Measurements from ENCODE around the gene PLEKHA8. TPM values are rescaled to one million over a fixed set of nuclear protein-coding genes. Genes with fewer than 3 reads are reported as not detected.

PLEKHA8 gene
- total RNA-seq, 1 experiment from 2014 or later: 12.0 TPM

GRCh38 chr7:30177186-30177585 is 149.0 kb downstream of the PLEKHA8 start:
- ChIA-PET CTCF (no interaction called here), POLR2A (no interaction called here)
- intact Hi-C loops (cut with micrococcal nuclease): no loop called here

GRCh38 chr7:30177965-30178364 is 149.8 kb downstream of the PLEKHA8 start:
- H3K9me3 Mint-ChIP-seq (ENCODE audit: unreplicated experiment): no peaks in the 10 kb centered on the region
- no peak overlapping the region for H3K27ac Mint-ChIP-seq (ENCODE audit: low read depth, unreplicated experiment)
- ChIA-PET CTCF (interaction anchor here (0.6 to 0.9 kb wide), 3 partner anchors 14 to 796 kb away, joined by 3 to 5 read pairs (median 5); no protein-coding TSS in a partner anchor), POLR2A (interaction anchor here (0.6 kb wide), 1 partner anchor 11 kb away, joined by 3 read pairs; no protein-coding TSS in a partner anchor)
- no peak for DNase-seq (ENCODE audit: unreplicated experiment)
- intact Hi-C loops (cut with micrococcal nuclease): no loop called here
- no TSS peak for BruUV-seq (replicated peaks)
- H3K27me3 Mint-ChIP-seq (ENCODE audit: insufficient read depth, unreplicated experiment): no peaks in the 10 kb centered on the region
- TF ChIP-seq CTCF (IDR thresholded peaks at IDR 0.05; ENCODE audit: unreplicated experiment): no peak
- H3K36me3 Mint-ChIP-seq (ENCODE audit: insufficient read depth, unreplicated experiment): no peaks in the 10 kb centered on the region
- no peak overlapping the region for H3K4me3 Mint-ChIP-seq (ENCODE audit: unreplicated experiment)
- H3K4me1 Mint-ChIP-seq (ENCODE audit: insufficient read depth, unreplicated experiment): peaks cover 7% of the 10 kb centered on the region

More at GRCh38 chr7:30177186-30177585, 149.0 kb downstream of the PLEKHA8 start:
- peaks cover 6% of the 10 kb centered on the region for H3K36me3 Mint-ChIP-seq (ENCODE audit: insufficient read depth, unreplicated experiment)
- no peak for DNase-seq (ENCODE audit: unreplicated experiment)
- H3K27me3 Mint-ChIP-seq (ENCODE audit: insufficient read depth, unreplicated experiment): no peaks in the 10 kb centered on the region
- TF ChIP-seq CTCF (IDR thresholded peaks at IDR 0.05; ENCODE audit: unreplicated experiment): no peak
- no TSS peak for BruUV-seq (replicated peaks)
- no peak overlapping the region for H3K27ac Mint-ChIP-seq (ENCODE audit: low read depth, unreplicated experiment)
- peaks cover 15% of the 10 kb centered on the region for H3K4me1 Mint-ChIP-seq (ENCODE audit: insufficient read depth, unreplicated experiment)
- H3K9me3 Mint-ChIP-seq (ENCODE audit: unreplicated experiment): no peaks in the 10 kb centered on the region
- H3K4me3 Mint-ChIP-seq (ENCODE audit: unreplicated experiment): no peak overlapping the region

- ChIA-PET POLR2A (no interaction called here), CTCF (interaction anchor here (0.5 kb wide), 1 partner anchor 25 kb away, joined by 3 read pairs; no protein-coding TSS in a partner anchor)
- H3K27me3 Mint-ChIP-seq (ENCODE audit: insufficient read depth, unreplicated experiment): no peaks in the 10 kb centered on the region
- H3K36me3 Mint-ChIP-seq (ENCODE audit: insufficient read depth, unreplicated experiment): no peaks in the 10 kb centered on the region
- H3K4me1 Mint-ChIP-seq (ENCODE audit: insufficient read depth, unreplicated experiment): no peaks in the 10 kb centered on the region
- intact Hi-C loops (cut with micrococcal nuclease): no loop called here
- no TSS peak for BruUV-seq (replicated peaks)
- H3K27ac Mint-ChIP-seq (ENCODE audit: low read depth, unreplicated experiment): no peak overlapping the region
- no peaks in the 10 kb centered on the region for H3K9me3 Mint-ChIP-seq (ENCODE audit: unreplicated experiment)
- TF ChIP-seq CTCF (IDR thresholded peaks at IDR 0.05; ENCODE audit: unreplicated experiment): no peak
- DNase-seq (ENCODE audit: unreplicated experiment): no peak
- H3K4me3 Mint-ChIP-seq (ENCODE audit: unreplicated experiment): no peak overlapping the region
Measured at GRCh38 chr7:30178748-30179436, 150.7 kb downstream of the PLEKHA8 start.

Other genes starting within 250 kb of the PLEKHA8 start
- gene WIPF3, start 221.9 kb upstream of the PLEKHA8 start, total RNA-seq (2022): not detected in 2 replicates
- gene SCRN1, start 38.6 kb upstream of the PLEKHA8 start, total RNA-seq (2022): 30.2 and 36.5 TPM in 2 replicates
- gene FKBP14, start 1.7 kb upstream of the PLEKHA8 start, total RNA-seq (2022): 39.8 and 49.8 TPM in 2 replicates
- 7.5 and 10.5 TPM in 2 replicates for gene MTURN, start 106.6 kb downstream of the PLEKHA8 start, total RNA-seq (2022)